Calu3 (cell line): ENCODE data around the gene TH. TPM values are rescaled to one million over a fixed set of nuclear protein-coding genes. Genes with fewer than 3 reads are reported as not detected.

ENCODE experiments used
- BruUV-seq: library from RNA; stranded (reverse); fragments of 400-500 nt; replicated peaks from 2 replicates; lab custom pipeline; 2021; lab: Mats Ljungman, UMichigan
- CTCF ChIA-PET: fragments of 300-600 bp; sonication (Branson Sonifier 250); formaldehyde crosslinking; loops from one replicate; lab custom pipeline; 2022; ENCODE audit warnings: antibody characterized with exemption; lab: Charles Lee
- DNase-seq: peaks from one replicate; pipeline ENCODE4 v3.0.0; 2022
- H3K27ac Mint-ChIP-seq: one replicate; pipeline ENCODE4 v1.8.0; 2022; ENCODE audit warnings: mixed read lengths; ENCODE audit not compliant: unreplicated experiment
- H3K27me3 Mint-ChIP-seq: one replicate; pipeline ENCODE4 v1.8.0; 2022; ENCODE audit warnings: mixed read lengths; ENCODE audit not compliant: unreplicated experiment
- H3K36me3 Mint-ChIP-seq: one replicate; pipeline ENCODE4 v1.8.0; 2022; ENCODE audit warnings: mild to moderate bottlenecking, moderate library complexity, mixed read lengths; ENCODE audit not compliant: insufficient read depth, unreplicated experiment
- H3K4me1 Mint-ChIP-seq: one replicate; pipeline ENCODE4 v1.8.0; 2022; ENCODE audit warnings: mild to moderate bottlenecking, low read depth, mixed read lengths; ENCODE audit not compliant: unreplicated experiment
- H3K4me3 Mint-ChIP-seq: one replicate; pipeline ENCODE4 v1.8.0; 2022; ENCODE audit warnings: mild to moderate bottlenecking, low read depth, moderate library complexity, mixed read lengths; ENCODE audit not compliant: unreplicated experiment
- H3K9me3 Mint-ChIP-seq: one replicate; pipeline ENCODE4 v1.8.0; 2022; ENCODE audit warnings: low read depth, mixed read lengths; ENCODE audit not compliant: unreplicated experiment
- CTCF ChIP-seq: fragments of 200-600 bp; IDR thresholded peaks from one replicate; pipeline ENCODE4 v1.8.0; 2022; ENCODE audit warnings: antibody characterized with exemption; ENCODE audit not compliant: unreplicated experiment
- intact Hi-C: fragments of 100-400 bp; cut with micrococcal nuclease; formaldehyde crosslinking; loops from one replicate; pipeline ENCODE4 v1.10.0; 2022; ENCODE audit not compliant: unreplicated experiment
- total RNA-seq: library from RNA; stranded (reverse); gene quantifications from 2 replicates; pipeline ENCODE4 v1.2.3, GENCODE V29; 2022

The TH gene
- total RNA-seq, 1 experiment from 2014 or later = not detected

- BruUV-seq = no TSS peak
- no peaks in the 10 kb centered on the region for H3K4me1 Mint-ChIP-seq
- H3K27me3 Mint-ChIP-seq = peaks cover 70% of the 10 kb centered on the region
- H3K27ac Mint-ChIP-seq = no peak overlapping the region
- no peak overlapping the region for H3K4me3 Mint-ChIP-seq
- TF ChIP-seq CTCF = no peak
- H3K9me3 Mint-ChIP-seq = no peaks in the 10 kb centered on the region
- no peaks in the 10 kb centered on the region for H3K36me3 Mint-ChIP-seq
- intact Hi-C loops = loop anchor here (5.0 kb wide), 4 partner anchors 272 to 502 kb away; partner anchors contain the start of gene TNNI2
- no peak for DNase-seq
- CTCF ChIA-PET = interaction anchor here (0.7 to 7.3 kb wide), 2 partner anchors 11 to 118 kb away, joined by 3 to 159 read pairs; no protein-coding TSS in a partner anchor
Measured at GRCh38 chr11:2154195-2154585, 17.4 kb downstream of the TH start.

DNA sequence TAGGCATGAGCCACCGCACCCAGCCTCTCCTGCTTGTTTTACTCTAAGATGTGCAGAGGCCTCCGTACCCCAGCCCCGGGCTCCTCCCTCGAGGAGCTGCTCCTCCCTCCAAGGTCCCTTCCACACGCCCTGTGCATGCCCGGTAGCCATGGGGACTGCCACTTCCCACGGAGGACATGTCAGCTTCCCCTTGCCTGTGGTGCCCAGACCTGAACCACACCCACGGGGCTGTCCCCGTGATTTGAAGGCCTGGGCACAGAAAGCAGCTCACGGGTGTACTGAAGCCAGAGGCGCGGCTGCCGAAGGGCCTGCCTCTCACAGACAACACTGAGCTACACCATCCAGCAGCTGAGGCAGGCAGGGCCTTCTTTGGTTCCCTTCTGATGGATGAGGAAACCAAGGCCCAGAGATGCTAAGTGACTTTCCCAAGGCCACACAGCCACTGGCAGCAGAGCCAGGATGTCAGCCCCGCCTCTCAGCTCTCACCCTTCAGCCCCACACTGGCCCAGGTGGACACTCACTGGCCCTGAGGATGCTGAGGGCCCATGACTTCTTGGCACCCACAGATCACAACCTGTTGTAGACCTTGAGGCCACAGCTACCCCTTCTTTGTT lies 17.9 kb downstream of the TH start:
- Mint-ChIP-seq H3K27ac (no peak overlapping the region), H3K9me3 (no peaks in the 10 kb centered on the region), H3K27me3 (peaks cover 70% of the 10 kb centered on the region), H3K4me3 (no peak overlapping the region), H3K36me3 (no peaks in the 10 kb centered on the region), H3K4me1 (no peaks in the 10 kb centered on the region)
- no TSS peak for BruUV-seq
- TF ChIP-seq CTCF = no peak
- intact Hi-C loops = loop anchor here (5.0 kb wide), 4 partner anchors 271 to 501 kb away; partner anchors contain the start of gene TNNI2
- CTCF ChIA-PET = interaction anchor here (0.7 to 7.3 kb wide), 4 partner anchors 10 to 125 kb away, joined by 3 to 159 read pairs (median 14); no protein-coding TSS in a partner anchor
- DNase-seq = no peak

DNA sequence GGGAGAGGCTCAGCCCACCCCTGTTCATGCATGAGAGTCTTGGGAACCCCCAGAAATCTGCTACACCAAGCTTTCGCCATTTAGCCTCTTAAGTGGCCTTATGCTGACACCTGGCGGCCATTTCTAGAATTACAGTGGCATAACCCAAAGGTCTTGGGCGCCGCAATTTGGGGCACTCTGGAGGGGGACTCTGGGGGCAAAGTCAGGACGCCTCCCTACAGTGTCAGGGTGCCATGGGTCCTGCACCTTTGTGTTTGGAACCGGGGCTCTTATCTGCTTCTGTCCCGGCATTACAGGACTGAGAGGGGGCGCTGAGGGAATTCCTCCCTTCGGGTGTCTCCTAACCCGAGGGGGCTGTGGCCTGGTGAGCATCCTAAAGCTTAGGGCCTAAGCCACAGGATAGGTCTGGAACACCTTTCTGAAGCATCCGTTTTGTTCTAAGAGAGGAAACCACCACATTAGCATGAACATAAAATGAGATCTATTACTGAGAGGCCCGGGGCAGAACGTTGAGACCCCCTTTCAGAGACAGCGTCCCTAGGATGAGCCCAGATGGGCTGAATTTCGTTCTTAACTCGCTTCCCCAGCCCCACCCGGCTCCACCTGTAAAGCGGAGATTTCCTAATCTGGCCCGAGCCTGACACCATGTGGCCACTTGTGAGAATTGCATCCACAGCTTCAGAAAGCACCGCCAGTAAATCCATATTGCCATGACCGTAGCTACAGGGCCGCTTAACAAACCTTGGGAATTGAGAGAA lies 19.9 kb downstream of the TH start:
- intact Hi-C loops = loop anchor here (5.0 kb wide), 4 partner anchors 269 to 499 kb away; partner anchors contain the start of gene TNNI2
- no TSS peak for BruUV-seq
- CTCF ChIA-PET = interaction anchor here (0.6 to 7.3 kb wide), 24 partner anchors 8 to 557 kb away, joined by 3 to 159 read pairs (median 4); partner anchors contain the start of gene SYT8
- Mint-ChIP-seq H3K4me3 (no peak overlapping the region), H3K27ac (no peak overlapping the region), H3K4me1 (no peaks in the 10 kb centered on the region), H3K36me3 (no peaks in the 10 kb centered on the region), H3K27me3 (peaks cover 87% of the 10 kb centered on the region), H3K9me3 (no peaks in the 10 kb centered on the region)
- peak; percentile 80 for DNase-seq
- TF ChIP-seq CTCF = peak; percentile 81
